ENCODE results near the gene MEGF10. TPM values are rescaled to one million over a fixed set of nuclear protein-coding genes. Genes with fewer than 3 reads are reported as not detected.
A peak's percentile ranks its signal among the peaks of the same experiment; 100 is the strongest.
"Not testable (repeated sequence)": the region's sequence is repeated elsewhere in the genome, so short reads cannot be mapped to it uniquely, and the experiment has no call there.

Gene MEGF10
- total RNA-seq (8.2 and 8.8 TPM in 2 replicates), polyA plus RNA-seq (1.7 and 6.5 TPM in 2 replicates)

- peak within 1 kb of the TSS; percentile 42 for H3K4me3 ChIP-seq
- peak; percentile 66 to 83 for DNase-seq (ENCODE audit: low read depth in 1 of 2, low spot score in 1 of 2)
- H3K27me3 ChIP-seq, result no peaks in the 10 kb centered on the region
- no peaks in the 10 kb centered on the region for H3K36me3 ChIP-seq
- H3K4me1 ChIP-seq (ENCODE audit: low read depth), result no peaks in the 10 kb centered on the region
- no peak within 1 kb of the TSS for H3K27ac ChIP-seq
- no peaks in the 10 kb centered on the region for H3K9me3 ChIP-seq (ENCODE audit: low read depth)
- peak; percentile 85 for TF ChIP-seq CTCF (IDR thresholded peaks at IDR 0.05; ENCODE audit: low read depth, low read length)
Measured at GRCh38 chr5:127290019-127290945, at the start of gene MEGF10. MEGF10 (plus strand) TSS chr5:127290796; CDS start chr5:127331309, 40,513 bp downstream.

GRCh38 chr5:127243011-127243410 lies 47.6 kb upstream of the MEGF10 start:
- Histone ChIP-seq H3K27me3 (no peaks in the 10 kb centered on the region), H3K36me3 (no peaks in the 10 kb centered on the region), H3K4me3 (no peak overlapping the region), H3K27ac (no peak overlapping the region), H3K9me3 (ENCODE audit: low read depth) (no peaks in the 10 kb centered on the region), H3K4me1 (ENCODE audit: low read depth) (no peaks in the 10 kb centered on the region)
- DNase-seq (ENCODE audit: low read depth in 1 of 2, low spot score in 1 of 2), result no peak
- TF ChIP-seq CTCF (IDR thresholded peaks at IDR 0.05; ENCODE audit: low read depth, low read length), result no peak

GRCh38 chr5:127254729-127255284 lies 35.8 kb upstream of the MEGF10 start:
- peaks cover 3% of the 10 kb centered on the region for H3K9me3 ChIP-seq (ENCODE audit: low read depth)
- no peak overlapping the region for H3K4me3 ChIP-seq
- no peaks in the 10 kb centered on the region for H3K36me3 ChIP-seq
- TF ChIP-seq CTCF (IDR thresholded peaks at IDR 0.05; ENCODE audit: low read depth, low read length), result no peak
- H3K27ac ChIP-seq, result no peak overlapping the region
- no peak for DNase-seq (ENCODE audit: low read depth in 1 of 2, low spot score in 1 of 2)
- H3K27me3 ChIP-seq, result no peaks in the 10 kb centered on the region
- no peaks in the 10 kb centered on the region for H3K4me1 ChIP-seq (ENCODE audit: low read depth)

- DNase-seq (ENCODE audit: low read depth in 1 of 2, low spot score in 1 of 2), result no peak
- Histone ChIP-seq H3K4me3 (no peak overlapping the region), H3K4me1 (ENCODE audit: low read depth) (no peaks in the 10 kb centered on the region), H3K9me3 (ENCODE audit: low read depth) (no peaks in the 10 kb centered on the region), H3K36me3 (no peaks in the 10 kb centered on the region), H3K27me3 (no peaks in the 10 kb centered on the region), H3K27ac (no peak overlapping the region)
- TF ChIP-seq CTCF (IDR thresholded peaks at IDR 0.05; ENCODE audit: low read depth, low read length), result no peak
Measured at GRCh38 chr5:127256886-127257597, 33.6 kb upstream of the MEGF10 start.

GRCh38 chr5:127260686-127261085 lies 29.9 kb upstream of the MEGF10 start:
- Histone ChIP-seq H3K4me3 (no peak overlapping the region), H3K36me3 (no peaks in the 10 kb centered on the region), H3K9me3 (ENCODE audit: low read depth) (no peaks in the 10 kb centered on the region), H3K27ac (no peak overlapping the region), H3K27me3 (no peaks in the 10 kb centered on the region), H3K4me1 (ENCODE audit: low read depth) (no peaks in the 10 kb centered on the region)
- TF ChIP-seq CTCF (IDR thresholded peaks at IDR 0.05; ENCODE audit: low read depth, low read length), result no peak
- DNase-seq (ENCODE audit: low read depth in 1 of 2, low spot score in 1 of 2), result no peak

- not testable (repeated sequence) for H3K36me3 ChIP-seq; H3K9me3 ChIP-seq (ENCODE audit: low read depth); H3K4me3 ChIP-seq; H3K27ac ChIP-seq; DNase-seq (ENCODE audit: low read depth in 1 of 2, low spot score in 1 of 2); H3K4me1 ChIP-seq (ENCODE audit: low read depth); H3K27me3 ChIP-seq
Measured at GRCh38 chr5:127265473-127265872, 25.1 kb upstream of the MEGF10 start.

GRCh38 chr5:127268342-127268741 lies 22.3 kb upstream of the MEGF10 start:
- H3K27me3 ChIP-seq; H3K27ac ChIP-seq; H3K36me3 ChIP-seq; H3K4me1 ChIP-seq (ENCODE audit: low read depth); H3K4me3 ChIP-seq; H3K9me3 ChIP-seq (ENCODE audit: low read depth); DNase-seq (ENCODE audit: low read depth in 1 of 2, low spot score in 1 of 2): not testable (repeated sequence)

- H3K27ac ChIP-seq; H3K36me3 ChIP-seq; H3K4me3 ChIP-seq; H3K9me3 ChIP-seq (ENCODE audit: low read depth); DNase-seq (ENCODE audit: low read depth in 1 of 2, low spot score in 1 of 2); H3K27me3 ChIP-seq; H3K4me1 ChIP-seq (ENCODE audit: low read depth): not testable (repeated sequence)
Measured at GRCh38 chr5:127270713-127271112, 19.9 kb upstream of the MEGF10 start.
